Measurements from ENCODE around the gene OBSCN. TPM values are rescaled to one million over a fixed set of nuclear protein-coding genes. Genes with fewer than 3 reads are reported as not detected.

OBSCN gene
- total RNA-seq, 1 donor from 2014 or later: 5.1 TPM

GRCh38 chr1:228317411-228317828, 109.6 kb downstream of the OBSCN start:
- H3K36me3 Mint-ChIP-seq: peaks cover 6% of the 10 kb centered on the region
- Histone ChIP-seq H3K4me1 (no peaks in the 10 kb centered on the region), H3K79me2 (ENCODE audit: low read depth) (no peaks in the 10 kb centered on the region), H3K36me3 (no peaks in the 10 kb centered on the region), H3K9ac (no peak overlapping the region), H4K20me1 (ENCODE audit: low read depth) (no peaks in the 10 kb centered on the region), H3K9me3 (ENCODE audit: low read depth) (no peaks in the 10 kb centered on the region), H3K27me3 (no peaks in the 10 kb centered on the region), H3K4me2 (no peak overlapping the region), H3F3A (ENCODE audit: low read depth) (no peaks in the 10 kb centered on the region), H3K4me3 (no peak overlapping the region), H3K27ac (no peak overlapping the region), H2AFZ (replicated peaks) (no peak overlapping the region)
- peaks cover 5% of the 10 kb centered on the region for H3K9me3 Mint-ChIP-seq
- no peak overlapping the region for H3K4me3 Mint-ChIP-seq
- H3K27me3 Mint-ChIP-seq (ENCODE audit: insufficient read depth, low read depth): no peaks in the 10 kb centered on the region
- no peak for DNase-seq (ENCODE audit: low spot score)
- no peak overlapping the region for H3K27ac Mint-ChIP-seq
- H3K4me1 Mint-ChIP-seq: no peaks in the 10 kb centered on the region
- TF ChIP-seq EZH2phosphoT487 (IDR thresholded peaks at IDR 0.05): no peak
- no peak for TF ChIP-seq EZH2 (IDR thresholded peaks at IDR 0.05)
- TF ChIP-seq, protein P1, sequence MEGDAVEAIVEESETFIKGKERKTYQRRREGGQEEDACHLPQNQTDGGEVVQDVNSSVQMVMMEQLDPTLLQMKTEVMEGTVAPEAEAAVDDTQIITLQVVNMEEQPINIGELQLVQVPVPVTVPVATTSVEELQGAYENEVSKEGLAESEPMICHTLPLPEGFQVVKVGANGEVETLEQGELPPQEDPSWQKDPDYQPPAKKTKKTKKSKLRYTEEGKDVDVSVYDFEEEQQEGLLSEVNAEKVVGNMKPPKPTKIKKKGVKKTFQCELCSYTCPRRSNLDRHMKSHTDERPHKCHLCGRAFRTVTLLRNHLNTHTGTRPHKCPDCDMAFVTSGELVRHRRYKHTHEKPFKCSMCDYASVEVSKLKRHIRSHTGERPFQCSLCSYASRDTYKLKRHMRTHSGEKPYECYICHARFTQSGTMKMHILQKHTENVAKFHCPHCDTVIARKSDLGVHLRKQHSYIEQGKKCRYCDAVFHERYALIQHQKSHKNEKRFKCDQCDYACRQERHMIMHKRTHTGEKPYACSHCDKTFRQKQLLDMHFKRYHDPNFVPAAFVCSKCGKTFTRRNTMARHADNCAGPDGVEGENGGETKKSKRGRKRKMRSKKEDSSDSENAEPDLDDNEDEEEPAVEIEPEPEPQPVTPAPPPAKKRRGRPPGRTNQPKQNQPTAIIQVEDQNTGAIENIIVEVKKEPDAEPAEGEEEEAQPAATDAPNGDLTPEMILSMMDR (IDR thresholded peaks at IDR 0.05): no peak

DNA sequence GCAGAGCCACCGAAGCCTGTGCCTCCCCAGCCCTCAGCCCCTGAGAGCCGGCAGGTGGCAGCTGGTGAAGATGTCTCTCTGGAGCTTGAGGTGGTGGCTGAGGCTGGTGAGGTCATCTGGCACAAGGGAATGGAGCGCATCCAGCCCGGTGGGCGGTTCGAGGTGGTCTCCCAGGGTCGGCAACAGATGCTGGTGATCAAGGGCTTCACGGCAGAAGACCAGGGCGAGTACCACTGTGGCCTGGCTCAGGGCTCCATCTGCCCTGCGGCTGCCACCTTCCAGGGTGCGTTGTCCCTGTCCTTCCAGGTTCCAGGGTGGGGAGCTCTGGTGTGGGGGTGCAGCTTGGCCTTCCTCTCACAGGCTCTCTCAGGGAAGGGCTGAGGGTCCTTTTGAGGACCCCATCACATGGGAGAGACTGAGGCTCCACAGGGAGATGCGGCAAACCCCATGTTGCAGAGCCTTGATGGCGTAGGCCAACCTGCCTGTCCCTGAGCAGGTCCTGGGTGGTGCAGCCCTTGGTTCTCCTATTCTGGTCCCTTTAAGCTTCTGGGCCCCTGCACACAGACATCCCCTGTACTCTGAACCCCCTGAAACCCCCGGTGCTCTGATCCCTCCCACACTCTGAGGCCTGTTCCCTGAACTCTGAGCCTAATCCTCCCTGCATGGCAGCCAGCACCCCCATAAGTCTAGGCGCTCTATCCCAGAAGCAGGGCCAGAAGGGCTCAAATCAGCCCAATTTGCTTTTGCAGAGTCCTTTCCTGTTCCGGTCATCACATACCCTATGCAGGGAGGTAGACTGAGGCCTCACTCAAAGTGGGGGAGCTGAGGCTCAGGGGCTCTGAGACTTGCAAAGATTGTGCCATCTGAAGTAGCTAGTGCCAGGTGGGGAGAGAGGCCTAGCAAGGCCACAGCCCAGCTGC, 110.3 kb downstream of the OBSCN start:
- DNase-seq (ENCODE audit: low spot score): no peak
- no peaks in the 10 kb centered on the region for H3K27me3 ChIP-seq
- no peak overlapping the region for H3K4me3 Mint-ChIP-seq
- no peaks in the 10 kb centered on the region for H3K27me3 Mint-ChIP-seq (ENCODE audit: insufficient read depth, low read depth)
- H3K27ac Mint-ChIP-seq: no peak overlapping the region
- no peaks in the 10 kb centered on the region for H3K4me1 ChIP-seq
- no peaks in the 10 kb centered on the region for H3K36me3 ChIP-seq
- no peak overlapping the region for H3K4me3 ChIP-seq
- H3K9ac ChIP-seq: no peak overlapping the region
- TF ChIP-seq EZH2 (IDR thresholded peaks at IDR 0.05) (no peak), EZH2phosphoT487 (IDR thresholded peaks at IDR 0.05) (no peak)
- TF ChIP-seq, protein P1 (IDR thresholded peaks at IDR 0.05): no peak
- no peaks in the 10 kb centered on the region for H3F3A ChIP-seq (ENCODE audit: low read depth)
- H3K36me3 Mint-ChIP-seq: peaks cover under 1% of the 10 kb centered on the region
- no peak overlapping the region for H3K27ac ChIP-seq
- no peaks in the 10 kb centered on the region for H3K9me3 ChIP-seq (ENCODE audit: low read depth)
- no peaks in the 10 kb centered on the region for H4K20me1 ChIP-seq (ENCODE audit: low read depth)
- no peak overlapping the region for H3K4me2 ChIP-seq
- H3K9me3 Mint-ChIP-seq: no peaks in the 10 kb centered on the region
- H3K79me2 ChIP-seq (ENCODE audit: low read depth): no peaks in the 10 kb centered on the region
- H2AFZ ChIP-seq (replicated peaks): no peak overlapping the region
- H3K4me1 Mint-ChIP-seq: no peaks in the 10 kb centered on the region

DNA sequence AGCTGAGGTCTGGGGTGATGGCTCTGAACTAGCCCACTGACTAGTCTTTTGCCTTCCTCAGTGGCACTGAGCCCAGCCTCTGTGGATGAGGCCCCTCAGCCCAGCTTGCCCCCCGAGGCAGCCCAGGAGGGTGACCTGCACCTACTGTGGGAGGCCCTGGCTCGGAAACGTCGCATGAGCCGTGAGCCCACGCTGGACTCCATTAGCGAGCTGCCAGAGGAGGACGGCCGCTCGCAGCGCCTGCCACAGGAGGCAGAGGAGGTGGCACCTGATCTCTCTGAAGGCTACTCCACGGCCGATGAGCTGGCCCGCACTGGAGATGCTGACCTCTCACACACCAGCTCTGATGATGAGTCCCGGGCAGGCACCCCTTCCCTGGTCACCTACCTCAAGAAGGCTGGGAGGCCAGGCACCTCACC, 111.0 kb downstream of the OBSCN start:
- Mint-ChIP-seq H3K4me1 (no peaks in the 10 kb centered on the region), H3K9me3 (no peaks in the 10 kb centered on the region), H3K36me3 (no peaks in the 10 kb centered on the region), H3K27ac (no peak overlapping the region), H3K27me3 (ENCODE audit: insufficient read depth, low read depth) (no peaks in the 10 kb centered on the region), H3K4me3 (no peak overlapping the region)
- TF ChIP-seq EZH2 (IDR thresholded peaks at IDR 0.05) (no peak), EZH2phosphoT487 (IDR thresholded peaks at IDR 0.05) (no peak)
- TF ChIP-seq, protein P1 (IDR thresholded peaks at IDR 0.05): no peak
- H3K27ac ChIP-seq: no peak overlapping the region
- peaks cover under 1% of the 10 kb centered on the region for H4K20me1 ChIP-seq (ENCODE audit: low read depth)
- no peak overlapping the region for H3K9ac ChIP-seq
- no peak for DNase-seq (ENCODE audit: low spot score)
- no peaks in the 10 kb centered on the region for H3K27me3 ChIP-seq
- no peaks in the 10 kb centered on the region for H3K79me2 ChIP-seq (ENCODE audit: low read depth)
- no peak overlapping the region for H3K4me3 ChIP-seq
- H2AFZ ChIP-seq (replicated peaks): no peak overlapping the region
- H3K9me3 ChIP-seq (ENCODE audit: low read depth): no peaks in the 10 kb centered on the region
- H3K4me2 ChIP-seq: no peak overlapping the region
- H3K4me1 ChIP-seq: no peaks in the 10 kb centered on the region
- H3K36me3 ChIP-seq: no peaks in the 10 kb centered on the region
- no peaks in the 10 kb centered on the region for H3F3A ChIP-seq (ENCODE audit: low read depth)
